ENCODE results near the gene FTSJ3.

The FTSJ3 gene

DNA sequence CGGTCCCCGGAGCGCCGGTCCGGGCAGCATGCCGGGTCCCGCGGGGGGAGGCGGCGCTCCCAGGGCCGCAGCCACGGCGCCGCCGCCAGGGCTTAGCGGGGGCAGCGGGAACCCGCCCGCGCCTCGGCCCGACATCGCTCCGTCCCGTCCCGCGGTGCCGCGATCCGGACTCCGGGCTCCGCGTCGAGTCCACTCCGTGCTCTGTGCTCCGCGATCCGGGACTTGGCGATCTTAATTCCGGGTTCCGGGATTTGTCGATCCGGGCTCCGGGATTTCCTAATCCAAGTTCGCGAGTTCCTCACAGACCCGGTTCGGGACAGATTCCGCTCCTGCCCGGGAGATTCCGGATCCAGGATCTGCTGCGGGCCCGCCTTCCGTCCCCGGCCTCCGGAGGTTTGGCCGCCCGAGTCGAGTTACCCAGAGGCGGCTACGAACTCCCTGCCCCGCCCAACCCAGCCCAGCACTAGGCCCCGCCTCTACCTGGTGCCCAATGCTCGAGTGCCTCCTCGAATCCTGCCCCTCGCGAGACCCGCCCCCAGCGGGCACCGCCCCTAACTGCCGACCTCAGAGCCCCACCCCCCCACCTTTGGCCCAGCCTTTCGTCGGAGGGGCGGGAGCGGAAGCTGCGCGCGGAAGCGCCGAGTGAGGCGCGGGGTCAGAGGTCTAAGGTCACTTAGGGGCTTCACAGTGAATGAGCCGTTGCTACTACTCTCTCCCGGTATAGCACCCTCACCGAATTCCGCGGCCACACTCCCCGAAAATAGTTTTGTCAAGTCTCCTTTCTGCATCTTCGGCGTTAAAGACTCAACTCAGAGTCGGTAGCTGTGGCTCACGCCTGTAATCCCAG, 15.3 kb upstream of the FTSJ3 start, which contains the start of gene SMARCD2:
SMARCD2 (minus strand) TSS at position 146 of the 847 bp plus-strand sequence; CDS start at position 135, 11 bp downstream.
- DNase-seq, result peak; percentile 98

DNA sequence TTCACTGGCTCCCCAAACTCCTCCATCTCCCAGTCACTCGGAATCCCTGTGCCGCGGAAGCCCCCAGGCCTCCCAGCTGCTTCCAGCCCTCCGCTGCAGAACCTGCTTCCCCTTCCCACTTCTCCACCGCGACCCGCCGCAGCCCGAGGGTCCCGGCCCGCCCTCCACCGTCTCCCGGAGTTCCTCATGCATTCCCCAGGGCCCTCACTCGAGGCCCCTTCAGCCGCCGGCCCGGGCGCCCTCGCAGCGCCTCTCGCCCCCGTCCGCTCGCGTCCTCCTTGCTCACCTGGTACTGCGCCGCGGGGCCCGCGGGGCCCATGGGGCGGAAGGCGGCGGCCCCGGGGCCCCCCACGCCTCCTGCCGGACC, 14.7 kb upstream of the FTSJ3 start:
- no peak for DNase-seq

DNA sequence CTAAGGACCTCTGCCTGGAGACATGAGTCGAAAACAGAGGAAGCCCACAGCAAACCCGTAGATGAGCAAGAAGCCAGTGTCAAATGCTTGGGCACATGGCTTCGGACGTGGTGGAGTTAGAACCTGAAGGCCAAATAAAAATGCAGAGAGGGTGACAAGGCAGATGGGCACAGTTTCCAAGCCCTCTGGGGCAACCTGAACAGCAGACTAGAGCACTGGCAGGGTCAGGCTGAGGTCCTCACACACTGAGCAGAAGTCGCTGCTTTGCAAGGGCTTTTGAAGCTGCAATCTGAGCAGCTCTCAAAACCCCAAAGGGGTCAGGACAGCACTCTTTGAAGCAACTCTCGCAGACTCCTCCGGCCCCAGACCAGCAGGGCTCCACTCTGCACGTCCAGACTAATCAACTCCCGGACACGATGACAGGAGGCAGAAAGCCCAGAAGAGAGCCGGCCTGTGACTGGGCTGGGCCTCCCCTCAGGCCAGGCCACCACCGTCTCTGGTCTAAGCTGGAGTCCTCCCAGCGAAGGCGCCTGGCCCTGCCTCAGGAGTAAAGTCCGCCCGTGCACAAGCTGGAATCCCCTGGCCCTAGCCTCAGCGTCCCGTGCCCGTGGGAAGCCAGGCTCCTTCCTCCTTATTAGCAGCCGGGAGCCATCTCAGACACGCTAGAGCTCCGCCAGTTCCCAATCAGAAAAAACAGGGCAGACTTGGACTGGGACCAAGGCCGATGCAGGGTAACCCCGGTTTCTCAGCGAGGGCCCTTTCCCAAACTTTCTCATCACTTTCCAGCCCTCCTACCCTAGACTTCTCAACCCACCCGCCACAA, 14.1 kb upstream of the FTSJ3 start:
- DNase-seq, result no peak

DNA sequence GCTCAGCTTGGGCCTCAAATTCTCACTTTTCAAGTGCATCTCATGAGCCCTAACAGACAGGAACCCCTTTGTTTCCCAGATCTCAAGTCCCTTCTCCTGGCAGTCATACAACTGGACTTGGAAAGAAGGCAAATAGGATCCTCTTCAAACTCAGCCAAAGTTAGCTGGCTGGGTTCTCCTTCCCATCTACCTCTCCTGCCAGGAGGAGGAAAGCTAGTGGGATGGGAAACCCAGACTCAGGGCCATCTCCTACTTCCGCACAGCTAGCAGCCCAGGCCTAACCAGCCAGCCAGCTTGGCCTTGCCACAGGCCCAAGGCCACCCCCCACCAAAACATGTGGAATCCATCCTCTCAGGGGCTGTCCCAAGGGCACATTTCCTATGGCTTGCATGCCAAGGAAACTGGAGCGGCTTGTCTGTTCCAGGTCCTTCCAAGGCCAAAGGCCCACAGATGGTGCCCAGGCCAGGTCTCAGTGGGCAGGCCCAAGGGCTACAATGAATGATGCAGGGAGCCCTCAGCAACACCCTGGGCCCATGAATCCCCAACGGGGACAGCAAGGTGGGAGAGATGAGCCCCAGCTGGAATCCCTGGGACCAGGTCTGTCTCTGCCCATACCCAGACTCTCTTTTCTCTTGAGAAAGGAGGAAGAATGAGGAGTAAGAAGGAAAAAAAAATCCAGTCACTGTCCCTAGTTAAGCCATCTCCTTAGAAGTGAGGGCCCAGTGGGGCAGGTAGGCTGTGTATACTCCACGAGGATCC, 13.3 kb upstream of the FTSJ3 start:
- DNase-seq, result no peak

DNA sequence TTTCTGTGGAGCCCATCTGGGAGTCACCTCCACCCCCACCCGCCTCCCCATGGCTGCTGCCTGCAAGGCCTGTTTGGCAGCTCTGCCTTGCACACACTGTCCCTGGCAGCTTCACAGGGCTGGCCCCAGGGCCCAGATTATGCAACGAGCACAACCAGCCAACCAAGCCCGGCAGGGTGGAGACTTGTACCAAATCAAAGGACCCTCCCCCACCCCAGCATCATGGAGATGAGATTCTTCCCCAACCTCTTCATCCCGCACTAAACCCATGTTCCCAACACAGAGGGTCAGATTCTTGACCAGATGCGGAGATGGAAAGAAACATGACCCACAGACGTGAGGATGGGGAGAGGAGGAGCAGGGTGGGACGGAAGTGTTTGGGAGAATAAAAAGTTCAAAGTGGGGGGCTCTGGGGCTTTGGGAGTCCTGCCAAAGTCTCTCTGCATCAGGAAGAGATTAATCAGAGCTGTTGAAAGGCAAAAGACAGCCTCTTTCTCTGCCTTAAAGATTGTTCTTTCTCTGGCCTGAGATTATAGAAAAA, 11.2 kb upstream of the FTSJ3 start:
- DNase-seq, result peak; percentile 34

DNA sequence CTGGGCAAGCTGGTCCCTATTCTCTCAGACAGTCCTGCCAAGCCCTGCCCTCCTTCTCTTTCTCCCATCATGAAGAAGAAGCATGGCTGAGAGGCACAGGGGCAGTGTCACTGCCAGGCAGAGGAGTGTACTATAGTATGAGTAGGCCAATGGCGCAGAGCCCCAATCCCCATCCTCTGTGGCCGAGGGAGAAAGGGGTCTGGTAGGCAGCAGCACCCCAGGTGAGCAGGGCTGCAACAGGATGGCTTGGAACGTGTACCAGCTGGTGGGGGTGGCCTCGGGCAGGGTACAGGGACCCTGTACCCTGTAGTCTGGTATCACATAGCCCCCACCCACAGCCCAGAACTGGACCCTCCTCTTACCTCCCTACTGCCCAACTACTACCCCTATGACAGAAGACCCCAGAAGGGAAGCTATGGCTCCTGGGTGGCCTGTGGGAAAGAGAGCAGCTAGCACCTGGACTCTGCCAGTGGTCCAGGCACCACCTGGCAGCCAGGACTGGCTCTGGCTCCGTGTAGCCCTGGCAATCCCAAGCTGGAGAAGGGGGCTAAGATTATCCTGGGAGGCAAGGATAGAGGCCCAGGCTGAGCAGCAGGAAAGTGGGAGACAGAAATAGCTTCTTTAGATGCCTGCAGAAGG, 10.6 kb upstream of the FTSJ3 start:
- DNase-seq, result no peak

DNA sequence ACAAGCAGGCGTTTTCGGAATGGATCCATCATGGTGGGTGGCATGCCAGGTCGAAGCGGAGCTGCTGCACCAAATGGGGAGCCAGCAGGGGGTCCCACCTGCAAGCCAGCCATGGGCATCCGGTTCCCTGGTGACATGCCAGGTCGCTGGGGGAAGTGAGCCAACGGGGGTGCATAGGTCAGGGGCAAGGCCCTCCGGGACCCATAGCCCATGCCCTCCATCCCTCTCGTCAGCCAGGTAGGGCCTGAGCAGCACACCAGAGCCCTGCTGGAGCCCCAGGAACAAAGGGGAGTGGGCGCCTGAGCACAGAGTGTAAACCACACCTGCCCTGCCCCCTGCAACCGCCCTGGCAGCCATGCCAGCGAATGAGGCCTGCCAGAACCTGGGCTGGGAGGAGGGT, 10.0 kb upstream of the FTSJ3 start:
- DNase-seq, result no peak

DNA sequence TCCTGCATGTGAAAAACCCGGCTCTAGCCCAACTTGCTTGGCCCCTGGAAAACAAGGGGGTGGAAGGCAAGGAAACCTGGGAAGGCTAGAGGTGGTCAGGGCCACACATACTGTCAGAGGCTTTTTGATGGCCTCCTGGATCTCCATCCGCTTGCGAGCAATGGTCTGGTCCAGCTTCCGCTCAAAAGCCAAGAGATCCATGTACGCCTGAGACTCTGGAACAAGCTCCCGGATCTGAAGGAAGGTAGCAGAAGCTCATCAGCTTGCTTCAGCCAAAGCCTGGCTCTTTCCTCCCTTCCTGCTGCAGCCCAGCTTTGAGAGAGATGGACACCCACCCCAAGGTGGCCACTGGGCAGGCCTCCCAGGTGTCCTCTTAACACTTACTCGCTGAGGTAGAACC, 9.3 kb upstream of the FTSJ3 start:
- DNase-seq, result no peak

DNA sequence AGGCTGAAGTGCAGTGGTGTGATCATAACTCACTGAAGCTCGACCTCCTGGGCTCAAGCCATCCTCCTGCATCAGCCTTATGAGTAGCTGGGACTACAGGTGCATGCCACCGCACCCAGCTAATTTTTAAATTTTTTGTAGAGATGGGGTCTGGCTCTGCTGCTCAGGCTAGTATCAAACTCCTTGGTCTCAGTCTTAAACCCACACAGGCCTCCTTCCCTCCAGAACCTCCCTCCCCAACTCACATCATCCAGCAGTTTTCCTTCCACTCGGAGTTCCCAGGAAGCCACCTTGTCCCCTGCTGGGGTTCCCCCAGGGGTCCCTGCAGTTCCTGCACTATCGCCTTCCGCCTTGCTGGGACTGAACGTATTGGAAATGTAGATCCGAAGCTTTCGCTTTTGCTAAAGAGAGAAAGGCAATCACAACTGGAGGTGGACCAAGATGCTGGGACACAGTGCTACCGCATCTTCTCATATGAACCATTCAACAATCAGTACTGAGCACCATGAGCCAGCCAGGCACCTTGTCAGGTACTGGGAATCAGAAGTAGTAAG, 7.8 kb upstream of the FTSJ3 start:
- DNase-seq, result no peak

DNA sequence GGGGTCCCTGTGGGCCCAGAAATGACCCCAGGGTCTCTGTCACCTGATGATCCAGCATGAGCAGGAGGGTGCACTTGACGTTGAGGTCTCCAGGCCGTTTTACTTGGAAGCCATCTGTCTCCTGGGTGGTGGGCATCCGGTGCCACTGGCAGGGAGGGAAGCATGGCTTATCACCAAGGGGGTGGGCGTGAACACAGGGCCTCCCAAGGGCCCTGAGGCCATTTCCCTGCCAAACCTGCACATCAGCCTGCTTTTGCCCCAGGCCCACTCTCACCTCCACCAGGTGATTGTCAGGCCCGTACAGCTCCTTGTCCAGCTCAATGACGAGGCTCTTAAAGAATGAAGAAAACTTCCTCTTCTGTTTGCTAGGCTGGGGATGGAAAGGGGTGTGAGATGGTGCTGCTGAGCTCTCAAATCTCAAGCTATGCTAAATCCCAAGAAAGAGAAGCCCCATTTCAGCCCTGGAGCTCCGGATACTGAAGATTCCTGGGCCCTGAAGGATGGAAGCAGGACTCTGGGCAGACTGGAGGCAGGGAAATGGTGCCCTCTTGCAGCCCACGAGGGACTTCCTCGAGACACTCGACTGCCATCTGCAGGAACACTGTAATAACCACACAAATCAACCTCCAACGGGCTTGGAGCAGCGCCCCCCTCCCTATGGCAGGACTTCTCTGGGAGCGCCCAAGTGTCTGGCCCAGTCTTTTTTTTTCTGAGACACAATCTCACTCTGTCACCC, 7.1 kb upstream of the FTSJ3 start:
- DNase-seq, result peak; percentile 12

DNA sequence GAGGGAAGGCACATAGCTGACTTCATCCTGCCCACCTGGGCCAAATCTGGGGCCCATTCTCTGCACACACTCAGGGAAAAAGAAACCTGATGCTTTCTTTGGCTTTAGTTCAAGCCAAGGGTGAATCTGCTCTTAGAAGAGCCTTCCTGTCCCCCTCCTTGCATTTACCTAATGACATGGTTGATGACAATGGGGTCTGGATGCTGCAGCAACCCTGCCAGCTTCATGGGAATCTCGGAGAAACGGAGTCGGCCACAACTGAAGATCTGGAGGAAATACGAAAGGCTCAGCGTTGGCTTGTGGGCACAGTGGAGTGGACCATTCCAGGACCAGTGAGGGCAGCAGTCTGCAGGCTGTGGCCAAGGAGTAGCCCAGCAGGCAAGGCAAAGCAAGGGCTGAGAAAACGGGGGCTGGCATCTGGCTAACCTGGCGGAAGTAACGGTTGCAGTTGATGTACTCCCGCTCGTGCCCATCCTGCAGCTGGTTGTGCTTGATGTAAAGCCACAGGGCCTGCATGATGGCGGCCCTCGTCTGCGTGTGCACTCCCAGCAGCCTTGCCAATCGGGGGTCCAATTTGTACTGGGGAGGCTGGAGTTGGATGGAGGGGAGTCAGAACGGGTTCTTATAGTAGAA, 6.4 kb upstream of the FTSJ3 start:
- DNase-seq, result no peak

DNA sequence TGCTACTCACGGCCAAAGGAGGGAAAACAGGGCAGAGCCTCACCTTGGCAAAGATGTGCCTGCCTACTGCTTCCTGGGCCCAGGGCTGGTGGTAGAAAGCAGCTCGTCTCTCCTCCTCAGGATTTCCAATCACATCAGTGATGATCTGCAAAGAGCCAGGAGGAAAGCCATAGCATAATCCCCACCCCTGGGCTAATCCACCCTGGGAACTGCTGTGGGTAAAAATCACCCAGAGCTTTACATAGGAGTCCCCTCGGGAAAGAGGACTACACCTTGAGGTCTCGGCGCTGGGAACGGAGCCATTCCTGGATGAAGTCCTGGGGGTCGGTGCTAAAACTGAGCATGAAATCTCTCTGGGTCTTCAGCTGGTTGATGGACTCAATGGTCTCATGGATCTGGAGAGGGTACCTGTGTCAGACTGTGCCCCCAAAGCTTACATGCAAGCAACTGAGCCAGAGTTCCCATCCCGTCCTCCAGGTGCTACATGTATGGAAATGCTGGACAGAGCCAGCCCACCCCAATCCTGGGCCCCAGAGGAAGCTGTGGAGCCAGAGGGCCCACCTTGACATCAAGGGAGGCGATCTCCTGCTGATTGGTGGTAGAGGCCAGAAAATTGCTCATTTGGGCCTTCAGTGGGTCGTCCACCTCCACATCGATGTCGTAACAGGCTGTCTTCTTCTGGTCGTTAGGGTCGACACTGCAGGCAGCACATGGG, 5.7 kb upstream of the FTSJ3 start:
- no peak for DNase-seq

DNA sequence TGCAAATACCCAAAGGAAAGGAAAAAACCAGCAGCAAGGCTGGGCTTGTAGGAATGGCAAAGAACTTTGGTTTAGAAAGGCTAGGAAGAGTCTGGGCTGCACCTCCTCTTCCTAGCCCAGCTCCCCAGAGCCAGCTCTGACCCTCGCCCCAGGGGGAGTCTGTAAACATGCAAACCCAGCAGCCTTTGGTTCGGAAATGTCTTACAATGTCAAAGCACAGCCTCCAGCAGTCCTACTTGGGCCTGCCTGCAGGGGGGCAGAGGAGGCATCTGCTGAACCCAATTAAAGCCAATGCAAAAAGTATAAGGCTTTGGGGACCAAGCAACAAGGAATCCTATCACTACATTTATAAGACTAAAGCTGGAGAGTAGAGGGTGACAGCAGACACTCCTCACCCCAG, 5.0 kb upstream of the FTSJ3 start:
- no peak for DNase-seq

DNA sequence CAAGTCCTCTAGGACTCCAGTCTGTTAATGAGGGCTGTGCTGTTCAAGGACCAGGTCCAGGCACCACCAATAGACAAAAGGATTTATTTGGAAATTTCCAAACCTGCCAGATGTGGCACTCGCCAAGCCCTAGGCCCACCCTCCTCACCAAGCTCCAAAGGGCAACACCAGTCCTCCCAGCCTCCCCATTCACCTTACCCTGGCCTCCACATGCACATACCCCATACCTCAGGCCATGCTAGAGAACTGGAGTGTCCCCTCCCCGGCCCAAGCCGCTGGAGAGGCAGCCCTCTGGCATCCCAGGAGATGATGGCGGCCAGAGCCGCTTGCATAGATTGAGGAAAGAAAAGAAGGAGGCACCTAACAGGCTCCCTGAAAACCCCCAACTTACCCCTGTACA, 4.6 kb upstream of the FTSJ3 start:
- DNase-seq, result no peak

DNA sequence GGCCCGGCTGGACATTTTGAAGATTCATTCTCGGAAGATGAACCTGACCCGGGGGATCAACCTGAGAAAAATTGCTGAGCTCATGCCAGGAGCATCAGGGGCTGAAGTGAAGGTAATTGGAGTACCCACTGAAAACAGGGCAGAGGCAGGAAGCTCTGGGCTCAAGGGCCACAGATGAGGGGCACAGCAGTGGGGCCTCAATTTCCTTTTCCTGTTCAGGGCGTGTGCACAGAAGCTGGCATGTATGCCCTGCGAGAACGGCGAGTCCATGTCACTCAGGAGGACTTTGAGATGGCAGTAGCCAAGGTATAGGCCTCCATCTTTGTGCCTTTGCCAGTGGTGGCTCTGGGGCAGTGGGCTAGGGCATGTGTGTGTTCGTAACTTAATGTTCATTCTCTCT, 4.0 kb upstream of the FTSJ3 start:
- no peak for DNase-seq

DNA sequence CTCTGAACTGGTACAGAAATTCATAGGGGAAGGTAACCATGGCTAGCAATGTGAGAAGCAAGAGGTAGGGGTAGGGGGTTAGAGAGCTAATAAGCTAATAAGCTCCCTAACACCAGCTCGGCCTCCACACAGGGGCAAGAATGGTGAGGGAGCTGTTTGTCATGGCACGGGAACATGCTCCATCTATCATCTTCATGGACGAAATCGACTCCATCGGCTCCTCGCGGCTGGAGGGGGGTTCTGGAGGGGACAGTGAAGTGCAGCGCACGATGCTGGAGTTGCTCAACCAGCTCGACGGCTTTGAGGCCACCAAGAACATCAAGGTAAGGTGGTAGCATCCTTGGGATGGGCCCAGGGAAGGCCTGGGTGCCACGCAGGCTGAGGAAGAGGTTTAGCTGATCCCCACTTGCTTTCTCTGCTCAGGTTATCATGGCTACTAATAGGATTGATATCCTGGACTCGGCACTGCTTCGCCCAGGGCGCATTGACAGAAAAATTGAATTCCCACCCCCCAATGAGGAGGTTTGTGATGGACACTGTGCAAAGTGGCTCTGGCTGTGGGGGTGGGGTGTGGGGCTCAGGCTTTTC, 3.5 kb upstream of the FTSJ3 start:
- no peak for DNase-seq

DNA sequence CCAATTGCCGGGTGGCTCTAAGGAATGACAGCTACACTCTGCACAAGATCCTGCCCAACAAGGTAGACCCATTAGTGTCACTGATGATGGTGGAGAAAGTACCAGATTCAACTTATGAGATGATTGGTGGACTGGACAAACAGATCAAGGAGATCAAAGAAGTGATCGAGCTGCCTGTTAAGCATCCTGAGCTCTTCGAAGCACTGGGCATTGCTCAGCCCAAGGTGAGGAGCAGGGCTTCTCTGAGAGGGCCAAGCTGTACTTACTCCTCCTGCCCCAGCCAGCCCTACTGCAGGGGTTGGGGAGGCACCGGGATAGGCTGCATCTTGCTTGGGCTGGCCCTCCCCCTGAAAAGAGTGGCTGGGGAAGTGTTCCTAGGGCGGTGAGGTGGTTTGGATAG, 2.8 kb upstream of the FTSJ3 start:
- DNase-seq, result no peak

DNA sequence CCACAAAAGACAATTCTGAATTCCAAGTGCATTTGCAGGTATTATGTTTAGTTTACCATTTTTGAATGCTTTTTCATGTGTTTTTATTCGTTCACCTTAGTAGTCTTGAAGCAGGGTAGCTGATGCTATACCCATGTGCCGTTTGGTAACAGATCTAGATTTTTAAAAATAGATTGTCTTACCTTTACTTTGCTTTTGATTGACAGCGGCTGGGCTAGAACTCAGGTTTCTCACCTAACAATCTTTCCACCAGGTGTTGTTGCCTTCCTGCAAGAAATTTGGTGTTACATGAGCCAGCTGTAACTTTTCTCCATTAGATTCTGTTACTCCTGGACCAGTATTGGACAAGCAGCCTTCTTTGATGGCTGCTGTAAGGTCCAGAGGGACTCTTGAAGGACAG, 1.5 kb upstream of the FTSJ3 start:
- no peak for DNase-seq

DNA sequence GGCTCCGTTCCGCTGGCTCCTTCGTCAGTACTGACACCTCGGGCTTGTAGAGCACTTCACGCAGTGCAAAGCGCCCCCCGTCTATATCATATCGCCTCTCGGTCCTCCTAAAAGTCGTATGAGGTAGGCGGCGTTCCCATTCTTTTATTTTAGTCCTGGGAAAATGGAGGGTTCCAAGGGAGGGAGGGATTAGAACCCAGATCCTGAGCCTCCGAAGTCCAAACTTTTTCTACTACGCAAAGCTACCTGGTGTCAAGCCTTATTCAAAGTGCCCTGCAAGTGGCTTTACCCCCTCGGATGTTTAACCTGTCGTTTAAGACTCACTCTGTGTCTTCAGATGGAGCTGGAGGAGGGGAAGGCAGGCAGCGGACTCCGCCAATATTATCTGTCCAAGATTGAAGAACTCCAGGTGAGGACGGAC, 348 bp upstream of the FTSJ3 start:
- DNase-seq, result no peak

DNA sequence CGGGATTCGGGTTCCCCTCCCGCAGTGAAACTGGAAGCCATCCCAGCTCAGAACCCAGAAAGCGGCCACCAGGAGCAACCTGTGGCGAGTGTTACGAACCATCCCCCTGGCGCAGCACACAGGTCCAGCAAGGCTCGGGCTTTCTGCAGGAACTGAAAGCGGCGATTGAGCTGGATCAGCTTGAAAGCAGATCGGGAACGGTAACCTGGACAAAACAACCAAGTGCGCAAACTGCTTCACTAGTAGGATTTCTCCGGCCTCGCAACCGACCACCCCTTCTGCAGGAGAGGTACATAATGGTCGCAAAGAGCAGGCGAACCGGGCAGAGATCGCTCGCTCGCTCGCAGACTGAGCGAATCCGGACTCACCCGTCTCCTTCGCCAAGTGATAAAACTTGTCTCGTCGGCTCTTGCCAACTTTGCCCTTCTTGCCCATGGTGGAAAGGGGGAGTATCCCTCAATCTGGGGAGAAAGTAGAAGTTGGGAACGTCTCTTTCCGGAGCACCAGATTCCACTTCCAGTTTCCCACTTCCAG, 928 bp downstream of the FTSJ3 start:
- DNase-seq, result no peak
